ENCODE measurements around the gene EDEM3. TPM values are rescaled to one million over a fixed set of nuclear protein-coding genes. Genes with fewer than 3 reads are reported as not detected.

The EDEM3 gene
- total RNA-seq, 1 experiment from 2014 or later, result 58.3 TPM

- no peak overlapping the region for H3K27ac Mint-ChIP-seq (ENCODE audit: low read depth, unreplicated experiment)
- H3K4me3 Mint-ChIP-seq (ENCODE audit: unreplicated experiment), result no peak overlapping the region
- no peaks in the 10 kb centered on the region for H3K4me1 Mint-ChIP-seq (ENCODE audit: insufficient read depth, unreplicated experiment)
- DNase-seq (ENCODE audit: unreplicated experiment), result no peak
- intact Hi-C loops (cut with micrococcal nuclease), result no loop called here
- H3K36me3 Mint-ChIP-seq (ENCODE audit: insufficient read depth, unreplicated experiment), result no peaks in the 10 kb centered on the region
- H3K27me3 Mint-ChIP-seq (ENCODE audit: insufficient read depth, unreplicated experiment), result no peaks in the 10 kb centered on the region
- CTCF ChIA-PET, result interaction anchor here (0.5 to 1.2 kb wide), 3 partner anchors 9 to 176 kb away, joined by 3 read pairs; no protein-coding TSS in a partner anchor
- POLR2A ChIA-PET, result interaction anchor here (0.8 to 1.7 kb wide), 3 partner anchors 12 to 380 kb away, joined by 3 to 11 read pairs (median 3); partner anchors contain the start of gene EDEM3
- BruUV-seq (replicated peaks), result no TSS peak
- no peak for TF ChIP-seq CTCF (IDR thresholded peaks at IDR 0.05; ENCODE audit: unreplicated experiment)
- H3K9me3 Mint-ChIP-seq (ENCODE audit: unreplicated experiment), result no peaks in the 10 kb centered on the region
Observed at GRCh38 chr1:184775885-184776284, 21.2 kb upstream of the EDEM3 start.

GRCh38 chr1:184775329-184775728, 20.7 kb upstream of the EDEM3 start:
- CTCF ChIA-PET, result interaction anchor here (1.2 kb wide), 1 partner anchor 30 kb away, joined by 3 read pairs; no protein-coding TSS in a partner anchor
- TF ChIP-seq CTCF (IDR thresholded peaks at IDR 0.05; ENCODE audit: unreplicated experiment), result no peak
- no TSS peak for BruUV-seq (replicated peaks)

GRCh38 chr1:184773762-184774320, 19.2 kb upstream of the EDEM3 start:
- TF ChIP-seq CTCF (IDR thresholded peaks at IDR 0.05; ENCODE audit: unreplicated experiment), result no peak
- intact Hi-C loops (cut with micrococcal nuclease), result no loop called here
- H3K9me3 Mint-ChIP-seq (ENCODE audit: unreplicated experiment), result no peaks in the 10 kb centered on the region
- no TSS peak for BruUV-seq (replicated peaks)
- POLR2A ChIA-PET, result interaction anchor here (2.0 kb wide), 1 partner anchor 9 kb away, joined by 5 read pairs; no protein-coding TSS in a partner anchor
- DNase-seq (ENCODE audit: unreplicated experiment), result no peak
- no peaks in the 10 kb centered on the region for H3K36me3 Mint-ChIP-seq (ENCODE audit: insufficient read depth, unreplicated experiment)
- CTCF ChIA-PET, result no interaction called here
- H3K27me3 Mint-ChIP-seq (ENCODE audit: insufficient read depth, unreplicated experiment), result peaks cover 20% of the 10 kb centered on the region
- no peaks in the 10 kb centered on the region for H3K4me1 Mint-ChIP-seq (ENCODE audit: insufficient read depth, unreplicated experiment)
- H3K4me3 Mint-ChIP-seq (ENCODE audit: unreplicated experiment), result no peak overlapping the region
- no peak overlapping the region for H3K27ac Mint-ChIP-seq (ENCODE audit: low read depth, unreplicated experiment)

More at GRCh38 chr1:184775329-184775728, 20.7 kb upstream of the EDEM3 start:
- H3K36me3 Mint-ChIP-seq (ENCODE audit: insufficient read depth, unreplicated experiment), result no peaks in the 10 kb centered on the region
- H3K9me3 Mint-ChIP-seq (ENCODE audit: unreplicated experiment), result no peaks in the 10 kb centered on the region
- no peak overlapping the region for H3K4me3 Mint-ChIP-seq (ENCODE audit: unreplicated experiment)
- no peak overlapping the region for H3K27ac Mint-ChIP-seq (ENCODE audit: low read depth, unreplicated experiment)
- DNase-seq (ENCODE audit: unreplicated experiment), result no peak
- H3K4me1 Mint-ChIP-seq (ENCODE audit: insufficient read depth, unreplicated experiment), result no peaks in the 10 kb centered on the region
- peaks cover 5% of the 10 kb centered on the region for H3K27me3 Mint-ChIP-seq (ENCODE audit: insufficient read depth, unreplicated experiment)
- intact Hi-C loops (cut with micrococcal nuclease), result no loop called here
- POLR2A ChIA-PET, result interaction anchor here (0.8 to 1.7 kb wide), 2 partner anchors 21 to 380 kb away, joined by 3 to 11 read pairs; partner anchors contain the start of gene EDEM3

- intact Hi-C loops (cut with micrococcal nuclease), result no loop called here
- Mint-ChIP-seq H3K36me3 (ENCODE audit: insufficient read depth, unreplicated experiment) (no peaks in the 10 kb centered on the region), H3K27ac (ENCODE audit: low read depth, unreplicated experiment) (no peak overlapping the region), H3K4me3 (ENCODE audit: unreplicated experiment) (no peak overlapping the region), H3K4me1 (ENCODE audit: insufficient read depth, unreplicated experiment) (no peaks in the 10 kb centered on the region), H3K27me3 (ENCODE audit: insufficient read depth, unreplicated experiment) (peaks cover 34% of the 10 kb centered on the region), H3K9me3 (ENCODE audit: unreplicated experiment) (no peaks in the 10 kb centered on the region)
- ChIA-PET CTCF (interaction anchor here (0.6 kb wide), 1 partner anchor 206 kb away, joined by 3 read pairs; no protein-coding TSS in a partner anchor), POLR2A (interaction anchor here (0.8 kb wide), 1 partner anchor 16 kb away, joined by 3 read pairs; no protein-coding TSS in a partner anchor)
- no TSS peak for BruUV-seq (replicated peaks)
- no peak for DNase-seq (ENCODE audit: unreplicated experiment)
- no peak for TF ChIP-seq CTCF (IDR thresholded peaks at IDR 0.05; ENCODE audit: unreplicated experiment)
Observed at GRCh38 chr1:184771190-184771691, 16.6 kb upstream of the EDEM3 start.

Measured in MCF 10A (cell line).